Rectal smooth muscle tissue (tissue), 1 donor: ENCODE results near the gene UBFD1.

Source experiments
- H3K27ac ChIP-seq: one replicate; pipeline ENCODE4 v1.7.0; 2013; ENCODE audit warnings: low read depth, low read length, inconsistent platforms
- H3K27me3 ChIP-seq: one replicate; pipeline ENCODE4 v1.7.0; 2013; ENCODE audit warnings: low read length; ENCODE audit not compliant: control insufficient read depth, insufficient read depth
- H3K36me3 ChIP-seq: one replicate; pipeline ENCODE4 v1.7.0; 2013; ENCODE audit warnings: low read length; ENCODE audit not compliant: control insufficient read depth, insufficient read depth
- H3K4me1 ChIP-seq: one replicate; pipeline ENCODE4 v1.7.0; 2013; ENCODE audit warnings: low read length; ENCODE audit not compliant: control insufficient read depth, insufficient read depth
- H3K4me3 ChIP-seq: one replicate; pipeline ENCODE4 v1.7.0; 2013; ENCODE audit warnings: low read length
- H3K9ac ChIP-seq: one replicate; pipeline ENCODE4 v1.7.0; 2013; ENCODE audit warnings: low read length

The UBFD1 gene

GRCh38 chr16:23562505-23562904, 5.0 kb downstream of the UBFD1 start:
- Histone ChIP-seq H3K27ac (no peak overlapping the region), H3K27me3 (no peaks in the 10 kb centered on the region), H3K9ac (no peak overlapping the region), H3K4me1 (peaks cover 15% of the 10 kb centered on the region), H3K4me3 (no peak overlapping the region), H3K36me3 (peaks cover 49% of the 10 kb centered on the region)

- H3K4me3 ChIP-seq: no peak overlapping the region
- H3K27me3 ChIP-seq: no peaks in the 10 kb centered on the region
- peaks cover 50% of the 10 kb centered on the region for H3K36me3 ChIP-seq
- peaks cover 13% of the 10 kb centered on the region for H3K4me1 ChIP-seq
- no peak overlapping the region for H3K9ac ChIP-seq
- no peak overlapping the region for H3K27ac ChIP-seq
Observed at GRCh38 chr16:23563186-23563585, 5.7 kb downstream of the UBFD1 start.

- no peaks in the 10 kb centered on the region for H3K4me1 ChIP-seq
- H3K9ac ChIP-seq: no peak overlapping the region
- H3K27me3 ChIP-seq: no peaks in the 10 kb centered on the region
- no peak overlapping the region for H3K27ac ChIP-seq
- peaks cover 42% of the 10 kb centered on the region for H3K36me3 ChIP-seq
- no peak overlapping the region for H3K4me3 ChIP-seq
Observed at GRCh38 chr16:23564575-23565363, 7.2 kb downstream of the UBFD1 start.

GRCh38 chr16:23566724-23567123, 9.2 kb downstream of the UBFD1 start:
- no peaks in the 10 kb centered on the region for H3K27me3 ChIP-seq
- no peaks in the 10 kb centered on the region for H3K4me1 ChIP-seq
- H3K36me3 ChIP-seq: peaks cover 38% of the 10 kb centered on the region
- H3K9ac ChIP-seq: no peak overlapping the region
- H3K4me3 ChIP-seq: no peak overlapping the region
- no peak overlapping the region for H3K27ac ChIP-seq

- Histone ChIP-seq H3K36me3 (peaks cover 31% of the 10 kb centered on the region), H3K4me3 (no peak overlapping the region), H3K9ac (no peak overlapping the region), H3K27ac (no peak overlapping the region), H3K27me3 (no peaks in the 10 kb centered on the region), H3K4me1 (no peaks in the 10 kb centered on the region)
Observed at GRCh38 chr16:23567602-23568001, 10.1 kb downstream of the UBFD1 start.

GRCh38 chr16:23570992-23571632, 13.6 kb downstream of the UBFD1 start:
- no peak overlapping the region for H3K4me3 ChIP-seq
- H3K27ac ChIP-seq: no peak overlapping the region
- no peaks in the 10 kb centered on the region for H3K27me3 ChIP-seq
- H3K4me1 ChIP-seq: no peaks in the 10 kb centered on the region
- no peak overlapping the region for H3K9ac ChIP-seq
- H3K36me3 ChIP-seq: peaks cover 7% of the 10 kb centered on the region

- Histone ChIP-seq H3K4me3 (no peak overlapping the region), H3K9ac (no peak overlapping the region), H3K27ac (no peak overlapping the region), H3K27me3 (no peaks in the 10 kb centered on the region), H3K36me3 (peaks cover 7% of the 10 kb centered on the region), H3K4me1 (no peaks in the 10 kb centered on the region)
Observed at GRCh38 chr16:23571895-23572294, 14.4 kb downstream of the UBFD1 start.

- Histone ChIP-seq H3K27me3 (no peaks in the 10 kb centered on the region), H3K9ac (no peak overlapping the region), H3K27ac (no peak overlapping the region), H3K4me3 (no peak overlapping the region), H3K4me1 (no peaks in the 10 kb centered on the region), H3K36me3 (peaks cover 6% of the 10 kb centered on the region)
Observed at GRCh38 chr16:23572394-23572793, 14.9 kb downstream of the UBFD1 start.

- peaks cover 12% of the 10 kb centered on the region for H3K36me3 ChIP-seq
Observed at GRCh38 chr16:23573817-23574216, 16.3 kb downstream of the UBFD1 start.

GRCh38 chr16:23575834-23576233, 18.3 kb downstream of the UBFD1 start:
- H3K36me3 ChIP-seq: peaks cover 20% of the 10 kb centered on the region
- no peak overlapping the region for H3K27ac ChIP-seq
- H3K4me3 ChIP-seq: no peak overlapping the region
- no peaks in the 10 kb centered on the region for H3K4me1 ChIP-seq
- H3K27me3 ChIP-seq: no peaks in the 10 kb centered on the region
- H3K9ac ChIP-seq: no peak overlapping the region

More at GRCh38 chr16:23573817-23574216, 16.3 kb downstream of the UBFD1 start:
- H3K9ac ChIP-seq: no peak overlapping the region
- no peak overlapping the region for H3K27ac ChIP-seq
- no peaks in the 10 kb centered on the region for H3K27me3 ChIP-seq
- H3K4me3 ChIP-seq: no peak overlapping the region
- H3K4me1 ChIP-seq: no peaks in the 10 kb centered on the region

GRCh38 chr16:23577493-23577892, 20.0 kb downstream of the UBFD1 start:
- no peaks in the 10 kb centered on the region for H3K4me1 ChIP-seq
- peak overlapping the region; percentile 31 for H3K27ac ChIP-seq
- peaks cover 22% of the 10 kb centered on the region for H3K36me3 ChIP-seq
- H3K4me3 ChIP-seq: no peak overlapping the region
- H3K27me3 ChIP-seq: no peaks in the 10 kb centered on the region
- H3K9ac ChIP-seq: no peak overlapping the region

GRCh38 chr16:23578101-23578830, 20.7 kb downstream of the UBFD1 start:
- Histone ChIP-seq H3K27me3 (no peaks in the 10 kb centered on the region), H3K27ac (no peak overlapping the region), H3K4me3 (no peak overlapping the region), H3K4me1 (no peaks in the 10 kb centered on the region), H3K36me3 (peaks cover 22% of the 10 kb centered on the region), H3K9ac (no peak overlapping the region)
